HK-2 (cell line): ENCODE results near the gene SCN8A.

Experiments
- DNase-seq: peaks from one replicate; pipeline ENCODE4 v3.0.0-alpha.2; 2018; ENCODE audit not compliant: unreplicated experiment

Gene SCN8A

DNA sequence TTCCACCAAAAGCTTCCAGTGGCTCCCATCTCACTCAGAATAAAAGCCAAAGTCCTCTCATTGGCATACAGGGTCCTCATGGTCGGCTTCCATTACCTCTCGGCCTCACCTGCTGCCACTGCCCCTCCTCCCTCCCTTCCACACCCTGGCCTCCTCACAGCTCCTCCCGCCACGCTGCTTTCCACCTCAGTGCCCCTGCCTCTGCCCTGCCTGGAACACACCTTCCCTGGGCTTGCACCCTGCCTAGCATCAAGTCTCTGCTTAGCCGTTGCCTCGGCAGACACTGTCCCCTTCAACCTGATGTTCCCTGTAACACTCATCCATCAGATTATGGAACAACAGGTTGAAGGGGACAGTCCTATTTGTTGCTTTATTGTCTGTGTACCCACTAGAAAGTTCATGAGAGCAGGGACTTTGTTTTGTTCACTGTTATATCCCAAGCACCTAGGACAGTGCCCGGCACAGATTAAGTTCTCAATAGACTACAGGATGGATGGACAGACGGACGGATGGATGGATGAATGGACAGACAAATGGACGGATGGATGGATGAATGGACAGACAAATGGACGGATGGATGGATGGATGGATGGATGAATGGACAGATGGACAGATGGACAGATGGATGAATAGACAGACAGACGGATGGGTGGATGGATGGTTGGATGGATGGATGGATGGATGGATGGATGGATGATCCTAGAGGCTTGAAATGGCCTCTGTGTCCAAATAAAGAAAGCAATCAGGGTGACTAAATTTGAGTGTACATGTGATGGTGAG is 242.6 kb downstream of the SCN8A start:
- DNase-seq: no peak

DNA sequence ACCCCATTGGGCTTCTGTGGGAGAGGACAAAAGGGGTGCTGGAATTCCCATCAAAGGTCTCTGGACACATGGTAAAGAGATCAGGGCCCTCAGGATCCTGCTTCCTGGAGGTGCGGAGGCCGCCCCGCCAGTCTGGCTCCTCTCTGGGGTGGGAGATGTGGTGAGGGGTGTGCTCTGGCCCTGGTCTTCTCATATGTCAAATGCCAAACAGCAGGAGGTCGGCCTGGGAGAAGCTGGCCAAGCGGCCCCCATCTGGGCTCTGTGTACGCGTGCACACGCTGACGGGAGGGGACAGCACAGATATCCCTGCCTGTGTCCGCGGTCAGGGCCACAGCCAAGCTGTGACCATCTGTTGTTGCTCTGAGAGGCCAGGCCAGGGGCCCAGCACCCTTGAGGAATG is 243.4 kb downstream of the SCN8A start:
- DNase-seq: no peak

DNA sequence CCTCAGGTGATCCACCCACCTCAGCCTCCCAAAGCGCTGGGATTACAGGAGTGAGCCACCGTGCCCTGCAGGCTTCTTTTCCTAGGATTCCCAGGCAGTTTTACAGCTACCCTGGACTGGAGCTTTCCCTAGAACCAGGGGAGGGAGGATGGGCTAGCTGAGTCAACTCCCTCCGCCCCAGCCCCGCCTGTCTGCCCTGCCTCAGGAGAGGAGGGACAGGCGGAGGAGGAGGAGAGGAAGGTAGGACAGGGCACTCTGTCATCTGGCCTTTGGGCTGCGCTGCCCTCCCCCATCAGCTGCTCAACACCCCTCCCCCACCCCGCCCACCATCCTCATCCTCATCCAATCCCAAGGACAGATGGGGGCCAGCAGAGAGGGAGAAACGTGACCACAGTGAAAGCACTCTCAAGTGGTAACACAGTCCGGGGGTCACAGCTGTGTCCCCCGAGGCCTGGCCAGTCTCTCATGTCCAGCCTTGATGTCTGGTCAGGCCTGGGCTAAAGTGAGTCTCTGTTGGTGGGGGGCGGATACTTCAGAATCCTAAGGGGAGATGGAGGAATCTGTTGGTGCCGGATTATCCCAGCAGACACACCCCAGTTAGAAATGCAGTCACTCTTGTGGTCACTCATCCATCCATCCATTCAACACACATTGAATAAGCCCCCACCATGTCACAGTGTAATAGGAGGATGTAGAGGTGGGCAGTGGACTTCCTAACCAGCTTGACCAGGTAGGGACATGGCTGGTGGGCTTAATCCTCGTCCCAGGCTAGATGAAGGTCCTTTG is 245.2 kb downstream of the SCN8A start:
- DNase-seq: no peak

DNA sequence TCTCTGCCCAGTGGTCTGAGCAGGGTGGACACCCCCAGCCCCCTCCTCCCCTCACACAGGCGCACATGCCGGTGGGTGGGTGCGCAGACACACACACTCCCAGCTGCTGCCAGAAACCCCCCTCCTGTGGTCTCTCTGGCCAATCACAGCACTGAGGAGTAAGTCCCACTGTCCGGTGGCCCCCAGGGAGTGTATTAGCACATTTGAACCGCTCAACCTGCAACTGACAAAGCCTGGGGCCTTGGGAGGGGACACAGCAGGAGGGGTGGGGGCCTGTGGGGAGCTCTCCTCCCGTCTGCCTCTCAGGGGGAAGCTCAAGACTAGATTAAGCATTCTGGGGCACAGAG is 245.8 kb downstream of the SCN8A start:
- DNase-seq: no peak

DNA sequence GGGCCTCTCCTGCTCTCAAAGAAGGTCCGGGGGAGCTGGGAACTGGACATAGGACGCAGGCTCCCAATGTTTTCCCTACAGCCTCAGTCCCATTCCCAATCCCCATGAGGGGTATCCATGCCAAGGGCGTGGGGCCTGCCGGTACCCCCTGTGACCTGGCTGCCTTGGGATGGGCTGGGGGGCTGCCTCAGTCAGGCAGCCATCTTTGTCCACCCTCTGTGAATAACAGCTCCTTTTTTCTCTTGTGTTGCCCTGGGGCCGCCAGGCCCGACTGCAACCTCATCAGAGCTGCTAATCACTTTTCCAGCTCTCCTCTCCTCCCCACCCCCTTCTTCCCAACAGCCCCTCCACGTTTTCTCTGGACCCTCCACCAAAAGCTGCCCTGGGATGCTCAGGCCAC is 246.3 kb downstream of the SCN8A start:
- DNase-seq: no peak

DNA sequence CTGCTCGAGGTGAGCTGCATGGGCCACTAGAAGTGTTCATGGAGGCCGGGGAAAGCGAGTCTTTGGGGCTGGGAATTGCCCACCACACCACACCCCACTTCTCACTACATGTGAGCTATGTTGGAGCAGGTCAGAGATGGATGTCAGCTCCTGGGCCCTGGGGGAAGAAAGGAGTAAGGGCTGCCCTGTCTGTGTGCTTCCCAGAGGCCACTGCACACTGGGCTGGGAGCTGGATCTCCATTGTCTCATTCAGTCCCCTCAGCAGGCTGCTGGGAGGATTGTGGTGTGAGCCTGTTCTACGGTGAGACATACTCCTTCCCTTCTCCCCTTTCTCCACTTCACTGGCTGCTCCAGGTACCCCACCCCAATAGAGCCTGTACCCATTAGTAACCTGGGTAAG is 247.0 kb downstream of the SCN8A start:
- no peak for DNase-seq

DNA sequence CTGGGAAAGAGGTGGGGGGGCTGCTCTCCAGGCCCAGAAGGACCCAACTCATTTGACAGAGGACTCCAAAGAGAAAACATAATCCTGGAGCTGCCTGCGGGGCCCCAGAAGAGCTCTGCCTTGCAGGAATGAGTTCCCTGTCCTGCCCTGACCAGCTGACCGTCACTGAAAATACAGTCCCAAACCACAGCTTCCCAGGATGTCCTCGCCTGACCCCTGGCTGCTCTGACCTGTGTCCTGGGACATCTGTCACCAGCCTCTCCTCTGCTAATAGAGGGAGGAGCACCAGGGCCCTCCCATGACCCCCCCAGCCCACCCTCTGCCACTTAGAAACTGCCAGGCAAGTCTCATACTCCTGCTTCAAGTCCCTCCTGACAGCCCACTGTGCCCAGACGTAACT is 247.7 kb downstream of the SCN8A start:
- DNase-seq: no peak

DNA sequence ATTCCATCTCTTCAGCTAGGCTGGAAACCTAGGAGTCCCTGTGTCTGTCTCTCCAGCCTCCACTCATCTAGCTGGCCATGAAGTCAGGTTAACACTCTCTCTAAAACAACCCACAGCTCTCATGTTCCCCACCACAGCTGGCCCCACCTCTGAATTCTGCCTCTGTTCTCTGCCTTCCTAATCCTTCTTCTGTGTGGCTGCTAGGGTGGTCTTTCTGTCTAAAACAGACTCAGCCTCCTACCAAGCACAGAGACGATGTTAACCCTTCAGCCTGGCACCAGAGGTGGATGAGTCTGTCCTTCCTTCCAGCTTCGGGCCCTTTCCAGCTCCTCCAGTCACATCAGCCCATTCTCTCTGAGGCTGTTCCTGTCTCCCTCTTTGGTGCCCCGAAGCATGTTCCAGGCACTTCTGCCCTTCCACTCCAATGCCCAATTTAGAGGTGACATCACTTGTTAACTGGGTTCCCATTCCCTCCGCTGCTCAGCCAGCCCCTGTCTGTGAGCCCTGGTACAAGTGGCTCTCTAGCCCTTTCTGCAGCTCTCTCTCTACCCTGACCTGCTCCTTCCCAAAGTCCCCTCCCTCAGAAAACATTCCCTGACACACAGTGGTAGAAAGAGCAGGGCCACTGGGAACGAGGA is 248.4 kb downstream of the SCN8A start:
- DNase-seq: no peak

DNA sequence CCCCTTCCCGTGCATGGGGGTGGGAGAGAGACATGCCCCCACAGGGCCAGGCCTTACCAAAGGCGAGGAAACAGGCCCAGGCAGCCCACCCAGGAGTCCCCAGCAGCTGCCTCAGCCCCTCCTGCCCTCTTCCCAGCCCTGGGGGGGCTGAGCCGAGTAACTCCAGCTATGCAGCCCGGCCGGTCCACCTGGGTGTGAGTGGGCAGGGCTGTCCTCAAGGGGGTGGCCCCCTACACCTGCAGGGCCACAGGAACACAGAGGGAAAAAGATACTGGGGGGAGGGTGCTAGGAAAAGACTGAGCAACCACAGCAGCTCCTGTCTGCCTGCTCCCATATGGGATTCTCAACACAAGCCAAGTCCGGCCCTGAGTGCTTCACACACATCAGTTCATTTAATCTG is 249.9 kb downstream of the SCN8A start:
- DNase-seq: no peak

DNA sequence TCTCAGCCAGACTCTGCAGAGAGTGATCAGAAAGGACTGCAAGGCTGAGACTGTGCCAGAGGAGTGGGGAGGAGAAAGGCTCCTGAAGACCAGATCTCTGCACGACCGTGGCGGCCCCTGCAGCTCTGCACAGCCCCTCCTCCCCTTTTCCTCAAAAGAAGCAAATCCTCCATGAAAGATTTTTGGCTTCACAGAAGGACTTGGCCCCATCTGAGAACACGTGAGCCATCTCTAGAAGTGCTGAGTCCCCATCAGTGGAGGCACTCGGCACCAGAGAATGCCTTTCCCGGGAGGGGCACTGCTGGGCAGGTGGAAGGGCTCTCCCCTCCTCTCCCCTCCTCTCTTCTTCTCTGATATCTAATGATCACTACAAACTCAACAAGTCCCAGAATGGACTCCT is 250.7 kb downstream of the SCN8A start:
- DNase-seq: no peak

DNA sequence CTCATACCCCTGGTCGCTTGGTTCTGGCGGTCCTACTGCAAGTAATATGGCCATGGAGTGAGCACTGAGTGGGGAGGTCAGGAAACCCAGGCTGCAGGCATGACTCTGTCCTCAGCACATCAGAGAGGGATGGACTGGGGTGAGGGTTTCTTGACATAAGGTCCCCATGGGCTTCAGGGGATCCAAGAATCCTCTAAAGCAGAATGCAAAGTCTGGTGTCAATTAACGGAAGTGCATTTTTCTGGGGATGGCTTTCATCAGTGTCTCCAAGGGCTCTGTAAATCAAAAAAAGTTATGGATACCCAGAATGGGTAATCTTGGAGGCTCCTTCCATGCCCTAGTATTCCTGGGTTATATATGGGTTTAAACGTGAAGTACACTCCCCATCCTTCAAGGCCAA is 253.8 kb downstream of the SCN8A start:
- DNase-seq: no peak

DNA sequence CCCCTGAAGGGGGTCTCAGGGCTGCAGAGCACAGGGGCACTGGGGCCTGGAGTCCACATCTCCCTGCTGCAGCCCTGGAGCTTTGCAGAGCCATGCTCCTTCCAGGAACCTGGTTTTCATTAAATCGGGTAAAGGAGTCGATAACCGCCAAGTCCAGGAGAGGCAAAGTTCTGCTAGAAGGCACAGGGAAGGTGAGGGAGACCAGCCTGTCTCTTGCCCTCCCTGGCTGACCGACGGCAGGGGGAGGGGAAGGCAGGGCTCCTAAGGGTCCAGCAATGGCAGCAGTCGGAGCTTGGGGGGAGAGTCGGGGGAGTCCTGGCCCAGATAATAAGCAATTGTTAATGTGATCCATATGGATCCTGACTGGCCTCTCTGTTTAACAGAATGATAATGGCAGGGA is 254.4 kb downstream of the SCN8A start:
- DNase-seq: no peak

DNA sequence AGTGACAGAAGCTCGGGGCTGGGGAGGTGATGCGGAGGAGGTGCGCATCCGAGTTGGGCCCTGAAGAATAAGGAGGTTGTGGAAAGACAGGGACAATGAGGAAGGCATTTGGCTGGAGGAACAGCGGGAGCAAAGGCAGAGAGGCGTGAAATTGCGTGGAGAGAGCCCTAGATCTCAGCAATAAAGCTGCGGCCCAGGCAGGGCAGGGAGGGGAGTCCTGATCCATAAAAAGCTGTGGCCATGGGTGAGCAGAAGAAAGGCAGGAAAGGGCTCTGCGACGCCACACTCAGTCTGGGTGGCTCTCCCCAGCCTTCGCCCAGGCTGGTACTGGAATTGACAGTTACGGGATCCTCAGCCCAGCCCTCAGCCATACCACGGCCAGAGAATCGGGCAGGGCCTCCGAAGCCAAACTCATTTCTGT is 255.2 kb downstream of the SCN8A start:
- DNase-seq: no peak

DNA sequence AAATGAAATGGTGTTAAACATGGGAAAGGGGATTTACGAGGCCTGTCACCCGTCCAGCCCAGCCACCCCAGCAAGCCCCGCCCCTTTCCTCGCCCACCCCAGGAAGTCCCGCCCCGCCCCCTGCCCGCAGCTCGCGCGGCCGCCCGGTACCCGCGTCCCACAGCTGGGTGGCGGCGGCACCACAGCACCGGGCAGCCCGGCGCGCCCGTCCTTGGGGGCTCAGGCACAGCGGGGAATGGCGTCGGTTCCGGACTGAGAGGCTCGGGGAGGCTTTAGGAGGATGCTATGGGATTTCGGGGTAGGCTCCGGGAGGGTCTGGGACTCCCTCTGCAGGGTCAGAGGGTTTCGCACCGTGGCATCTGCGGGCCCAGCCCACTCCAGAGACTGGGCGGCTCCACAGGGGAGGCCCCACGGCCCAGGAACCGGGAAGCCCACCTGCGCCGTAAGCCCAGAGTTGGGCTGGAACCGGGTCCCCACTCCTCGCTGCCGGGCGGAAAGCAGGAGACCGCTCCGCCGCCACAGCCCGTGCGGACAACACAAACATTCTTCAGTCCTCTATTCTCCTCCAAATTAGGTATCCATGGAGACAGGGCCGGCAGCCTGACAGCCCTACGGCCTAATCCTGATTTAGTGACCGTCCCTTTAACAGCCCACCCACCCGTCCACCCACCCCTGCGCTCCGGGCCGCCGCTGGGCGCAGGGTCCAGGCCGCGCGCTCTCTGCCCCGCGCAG is 256.0 kb downstream of the SCN8A start:
- DNase-seq: no peak

DNA sequence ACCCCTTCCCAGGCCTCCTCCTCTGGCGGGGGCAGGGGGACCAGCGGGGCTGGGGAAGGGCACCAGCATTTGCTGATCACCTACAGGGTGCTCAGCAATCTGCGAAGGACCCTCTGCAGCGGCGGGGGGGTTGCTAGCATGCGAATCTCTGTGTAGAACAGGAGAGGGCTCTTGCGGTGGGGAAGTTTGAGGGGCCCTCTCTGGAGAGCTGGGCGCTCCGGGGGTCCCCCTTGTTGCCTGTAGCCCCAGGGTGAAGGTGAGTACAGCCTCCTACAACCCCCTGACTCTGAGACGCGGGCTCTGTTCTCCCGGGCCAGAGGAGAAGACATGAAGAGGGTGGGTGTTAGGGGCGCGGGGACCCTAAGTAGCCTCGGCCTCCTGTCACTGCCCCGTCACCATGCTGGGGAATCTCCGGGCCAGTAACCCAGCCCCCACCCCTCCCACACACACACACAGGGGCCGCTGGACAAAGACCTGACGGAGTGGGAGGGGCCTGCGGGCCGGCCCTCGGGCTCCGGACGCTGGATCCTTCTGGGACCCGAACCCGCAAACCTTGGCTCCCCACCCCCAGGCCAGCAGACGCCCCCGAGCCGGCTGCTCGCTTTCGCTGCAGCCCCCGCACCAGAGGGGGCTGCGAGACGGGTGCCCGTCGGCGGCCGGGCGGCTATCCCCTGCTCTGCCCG is 256.8 kb downstream of the SCN8A start:
- peak; percentile 44 for DNase-seq

DNA sequence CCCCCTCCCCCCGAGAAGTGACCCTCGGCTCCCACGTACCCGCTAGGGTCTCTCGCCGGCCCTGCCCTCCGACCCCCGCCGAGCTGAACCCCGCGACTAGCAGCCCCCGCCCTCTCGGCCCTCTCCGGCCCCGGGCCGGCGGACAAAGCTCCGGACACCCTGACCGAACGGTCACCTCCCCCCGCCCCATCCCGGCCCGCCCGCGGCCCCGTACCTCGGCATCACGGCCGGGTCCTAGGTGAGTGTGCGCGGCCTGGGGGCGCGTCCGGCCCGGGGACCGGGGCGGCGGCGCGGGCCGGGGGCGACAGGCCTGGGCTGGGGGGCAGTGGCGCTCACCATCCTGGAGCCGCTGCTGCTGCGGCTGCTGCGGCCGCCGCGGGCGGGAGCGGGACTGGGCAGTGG is 257.3 kb downstream of the SCN8A start, which contains the start of gene FIGNL2:
FIGNL2 (minus strand) TSS at position 393 of the 402 bp plus-strand sequence. CDS start 26,305 bp downstream, outside the sequence.
- DNase-seq: no peak

DNA sequence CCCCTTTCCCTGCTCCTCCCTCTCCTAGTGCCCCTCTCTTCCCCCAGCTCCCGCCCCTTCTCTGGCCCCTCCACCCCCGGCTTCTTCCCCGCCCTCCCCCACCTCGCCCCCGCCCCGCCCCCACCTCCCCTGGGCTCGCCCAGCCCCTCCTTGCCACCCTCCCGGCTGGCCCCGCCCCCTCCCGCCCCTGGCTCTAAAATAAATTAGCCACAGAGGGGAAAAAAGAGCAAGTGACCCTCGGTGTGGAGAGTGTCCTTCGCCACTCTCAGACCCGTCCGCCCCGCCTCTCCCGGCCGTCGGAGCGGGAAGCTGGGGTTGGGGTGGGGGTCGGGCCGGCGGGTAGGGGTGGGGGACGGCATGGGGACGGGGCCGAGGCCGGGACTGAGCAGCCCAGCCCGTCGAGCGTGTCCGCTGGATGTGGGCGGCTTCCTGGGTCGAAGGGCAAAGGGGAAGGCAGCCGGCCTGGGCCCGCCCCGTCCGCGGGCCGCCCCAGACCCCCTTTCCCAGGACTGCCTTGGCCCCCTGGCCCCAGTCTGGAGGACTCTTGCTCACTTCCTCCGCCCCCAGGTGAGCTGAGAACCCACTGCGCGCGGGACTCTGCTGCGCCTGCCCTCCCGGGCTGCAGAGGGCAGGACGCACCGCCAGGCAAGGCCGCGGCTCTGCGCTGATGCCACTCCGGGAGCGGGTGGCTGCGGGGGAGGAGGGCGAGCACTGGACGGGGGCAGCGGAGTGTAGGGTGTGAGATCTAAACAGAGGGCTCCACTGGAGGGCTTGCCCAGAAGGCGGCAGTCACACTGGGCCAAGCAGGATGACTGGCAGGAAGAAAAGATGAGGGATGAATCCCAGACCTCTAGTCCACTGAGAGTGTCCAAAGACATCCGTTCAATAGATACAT is 258.1 kb downstream of the SCN8A start:
- DNase-seq: peak; percentile 53

DNA sequence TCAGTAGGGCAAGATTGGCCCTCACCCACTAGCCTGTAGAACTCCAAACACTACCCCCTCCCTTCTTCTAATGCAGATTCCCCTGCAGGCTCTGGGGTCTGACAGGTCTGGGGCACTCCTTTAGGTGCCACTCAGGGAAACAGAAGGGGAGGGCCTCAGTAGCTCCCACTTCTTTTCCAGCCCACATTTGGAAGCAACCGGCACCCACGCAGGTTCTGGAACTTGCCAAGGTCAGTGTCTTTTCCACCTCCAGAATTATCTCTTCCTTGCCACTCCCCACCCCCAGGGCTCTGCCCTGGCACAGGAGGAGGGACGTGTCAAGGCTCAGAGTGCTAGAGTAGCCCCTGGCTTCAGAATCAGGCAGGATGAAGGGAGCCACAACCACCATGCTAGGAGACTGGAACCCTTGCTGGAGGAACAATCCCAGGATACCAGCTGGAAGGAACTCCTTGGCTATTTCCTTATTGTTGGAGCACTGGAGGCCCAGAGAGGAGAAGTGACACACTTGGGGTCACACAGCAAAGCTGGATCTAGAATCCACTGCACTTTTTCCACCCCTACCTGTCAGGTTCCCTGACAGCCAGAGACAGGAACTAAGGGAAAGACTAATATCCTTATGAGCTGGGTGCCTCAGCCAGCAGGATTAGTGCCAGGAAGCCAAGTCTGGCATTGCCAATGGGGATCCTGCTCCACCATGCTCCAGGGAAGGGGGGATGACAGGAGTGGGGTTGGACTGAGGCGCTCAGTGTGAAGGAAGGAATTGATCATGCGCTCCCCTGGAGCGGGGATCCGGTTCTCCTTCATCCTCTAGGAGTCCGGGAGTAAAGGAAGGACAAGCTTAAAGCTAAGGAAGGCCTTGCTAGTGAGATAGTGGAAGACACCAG is 259.3 kb downstream of the SCN8A start:
- no peak for DNase-seq

DNA sequence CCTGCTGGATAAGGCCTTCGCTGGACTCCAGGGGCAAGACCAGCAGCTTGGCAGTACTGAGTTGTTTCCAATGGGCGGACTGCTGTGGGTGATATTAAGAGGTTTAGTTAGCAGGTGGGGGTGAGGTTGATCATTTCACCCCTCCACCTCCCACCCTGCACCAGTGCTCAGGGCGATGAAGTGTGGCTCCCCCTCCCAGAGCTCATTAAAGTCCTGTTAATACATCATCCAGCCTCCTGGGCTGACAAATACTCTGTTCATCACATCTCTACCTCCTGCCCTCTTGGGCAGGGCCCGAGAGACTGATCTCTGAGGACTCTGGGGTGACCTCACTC is 259.9 kb downstream of the SCN8A start:
- no peak for DNase-seq
